Measurements from ENCODE around the gene DUXA.
"Not testable (repeated sequence)": the region's sequence is repeated elsewhere in the genome, so short reads cannot be mapped to it uniquely, and the experiment has no call there.

Gene DUXA

DNA sequence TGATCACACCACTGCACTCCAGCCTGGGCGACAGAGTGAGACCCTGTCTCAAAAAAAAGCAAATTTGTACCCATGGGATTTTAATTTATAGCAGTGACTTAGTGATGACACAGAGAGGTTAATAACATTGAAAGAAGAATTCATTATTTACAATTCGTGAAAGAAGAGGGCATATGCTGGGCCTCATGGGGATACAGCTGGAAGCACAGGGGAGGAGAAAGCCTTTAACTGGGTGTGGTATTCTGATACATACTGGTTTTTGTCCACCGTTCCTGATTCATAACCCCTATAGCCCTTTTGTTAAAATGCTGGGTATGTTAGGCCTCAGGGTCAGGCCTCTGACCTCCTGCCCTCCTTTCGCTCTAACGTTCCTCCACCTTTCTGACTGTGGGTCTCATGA lies 34.9 kb upstream of the DUXA start:
- peaks cover 82% of the 10 kb centered on the region for H3K36me3 ChIP-seq (ENCODE audit: insufficient read depth, low read length)
- peaks cover 50% of the 10 kb centered on the region for H3K79me2 ChIP-seq (ENCODE audit: insufficient read depth, low read length)

DNA sequence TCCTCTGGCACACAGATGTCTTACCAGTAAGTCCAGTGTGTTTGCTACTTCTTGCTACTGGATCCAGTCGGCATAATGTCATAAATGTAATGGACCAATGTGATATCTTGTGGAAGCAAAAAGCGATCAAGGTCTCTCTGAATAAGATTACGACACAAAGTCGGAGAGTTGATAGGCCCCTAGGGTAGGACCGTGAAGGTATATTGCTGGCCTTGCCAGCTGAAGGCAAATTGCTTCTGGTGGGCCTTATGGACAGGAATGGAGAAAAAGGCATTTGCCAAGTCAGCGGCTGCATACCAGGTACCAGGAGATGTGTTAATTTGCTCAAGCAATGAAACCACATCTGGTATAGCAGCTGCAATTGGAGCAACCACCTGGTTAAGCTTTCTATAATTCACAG lies 30.6 kb upstream of the DUXA start:
- H4K20me1 ChIP-seq (ENCODE audit: insufficient read depth, low read length); H3K9ac ChIP-seq (ENCODE audit: low read depth, low read length); H3K4me2 ChIP-seq (ENCODE audit: insufficient read depth, low read length); H2AFZ ChIP-seq (ENCODE audit: low read depth, low read length); DNase-seq; H3K9me3 ChIP-seq (ENCODE audit: insufficient read depth, low read length, severe bottlenecking); H3K27me3 ChIP-seq (ENCODE audit: insufficient read depth, low read length, poor library complexity); ATAC-seq (ENCODE audit: insufficient read depth, low read depth); H3K4me1 ChIP-seq (ENCODE audit: insufficient read depth, low read length); H3K4me3 ChIP-seq (ENCODE audit: low read depth in 1 of 2, low read length in 2 of 2); H3K27ac ChIP-seq (ENCODE audit: low read length): not testable (repeated sequence)
- Histone ChIP-seq H3K79me2 (ENCODE audit: insufficient read depth, low read length) (peaks cover 48% of the 10 kb centered on the region), H3K36me3 (ENCODE audit: insufficient read depth, low read length) (peaks cover 93% of the 10 kb centered on the region)

More for the DNA sequence above, 34.9 kb upstream of the DUXA start:
- Histone ChIP-seq H3K27ac (ENCODE audit: low read length) (no peak overlapping the region), H4K20me1 (ENCODE audit: insufficient read depth, low read length) (peaks cover 20% of the 10 kb centered on the region; the same call in 1 of the 2 replicates), H3K4me3 (ENCODE audit: low read depth in 1 of 2, low read length in 2 of 2) (no peak overlapping the region), H3K9me3 (ENCODE audit: insufficient read depth, low read length, severe bottlenecking) (no peaks in the 10 kb centered on the region), H2AFZ (ENCODE audit: low read depth, low read length) (no peak overlapping the region), H3K4me1 (ENCODE audit: insufficient read depth, low read length) (no peaks in the 10 kb centered on the region), H3K4me2 (ENCODE audit: insufficient read depth, low read length) (no peak overlapping the region), H3K9ac (ENCODE audit: low read depth, low read length) (no peak overlapping the region), H3K27me3 (ENCODE audit: insufficient read depth, low read length, poor library complexity) (no peaks in the 10 kb centered on the region)
- no peak for TF ChIP-seq EZH2 (IDR thresholded peaks at IDR 0.05; ENCODE audit: borderline replicate concordance, low read depth, low read length, severe bottlenecking)
- TF ChIP-seq, protein P1, sequence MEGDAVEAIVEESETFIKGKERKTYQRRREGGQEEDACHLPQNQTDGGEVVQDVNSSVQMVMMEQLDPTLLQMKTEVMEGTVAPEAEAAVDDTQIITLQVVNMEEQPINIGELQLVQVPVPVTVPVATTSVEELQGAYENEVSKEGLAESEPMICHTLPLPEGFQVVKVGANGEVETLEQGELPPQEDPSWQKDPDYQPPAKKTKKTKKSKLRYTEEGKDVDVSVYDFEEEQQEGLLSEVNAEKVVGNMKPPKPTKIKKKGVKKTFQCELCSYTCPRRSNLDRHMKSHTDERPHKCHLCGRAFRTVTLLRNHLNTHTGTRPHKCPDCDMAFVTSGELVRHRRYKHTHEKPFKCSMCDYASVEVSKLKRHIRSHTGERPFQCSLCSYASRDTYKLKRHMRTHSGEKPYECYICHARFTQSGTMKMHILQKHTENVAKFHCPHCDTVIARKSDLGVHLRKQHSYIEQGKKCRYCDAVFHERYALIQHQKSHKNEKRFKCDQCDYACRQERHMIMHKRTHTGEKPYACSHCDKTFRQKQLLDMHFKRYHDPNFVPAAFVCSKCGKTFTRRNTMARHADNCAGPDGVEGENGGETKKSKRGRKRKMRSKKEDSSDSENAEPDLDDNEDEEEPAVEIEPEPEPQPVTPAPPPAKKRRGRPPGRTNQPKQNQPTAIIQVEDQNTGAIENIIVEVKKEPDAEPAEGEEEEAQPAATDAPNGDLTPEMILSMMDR (IDR thresholded peaks at IDR 0.05; ENCODE audit: borderline replicate concordance, extremely low read depth, low read length, poor library complexity, severe bottlenecking): no peak
- DNase-seq (no peak), ATAC-seq (ENCODE audit: insufficient read depth, low read depth) (no peak)

DNA sequence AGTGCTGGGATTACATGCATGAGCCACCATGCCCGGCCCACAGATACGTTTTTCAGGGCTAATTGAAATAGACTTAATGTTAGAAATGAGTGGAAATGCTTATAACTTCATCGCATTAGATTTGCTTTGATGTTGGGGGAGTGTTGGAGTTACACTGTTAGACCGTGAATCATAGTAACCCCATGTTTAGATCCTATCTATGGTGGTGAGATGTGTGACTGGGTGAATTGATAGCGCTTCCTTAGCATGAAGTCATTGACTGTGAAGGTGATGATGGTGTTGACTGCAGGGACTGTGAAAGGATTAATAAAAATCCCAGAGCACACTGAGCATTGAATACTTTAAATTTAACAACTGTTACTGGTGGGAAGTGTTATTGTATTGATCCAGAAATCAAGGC lies 25.7 kb upstream of the DUXA start:
- Histone ChIP-seq H2AFZ (ENCODE audit: low read depth, low read length) (no peak overlapping the region), H3K36me3 (ENCODE audit: insufficient read depth, low read length) (peaks cover 66% of the 10 kb centered on the region), H4K20me1 (ENCODE audit: insufficient read depth, low read length) (peaks cover 12% of the 10 kb centered on the region; the same call in 1 of the 2 replicates), H3K27me3 (ENCODE audit: insufficient read depth, low read length, poor library complexity) (no peaks in the 10 kb centered on the region), H3K4me2 (ENCODE audit: insufficient read depth, low read length) (peak overlapping the region; percentile 95), H3K27ac (ENCODE audit: low read length) (no peak overlapping the region), H3K4me3 (ENCODE audit: low read depth in 1 of 2, low read length in 2 of 2) (peak overlapping the region in 1 of 2 experiments; percentile 99; a peak in 2 of 4 replicates), H3K9me3 (ENCODE audit: insufficient read depth, low read length, severe bottlenecking) (peaks cover 23% of the 10 kb centered on the region), H3K9ac (ENCODE audit: low read depth, low read length) (peak overlapping the region; percentile 89; the same call in 1 of the 2 replicates), H3K4me1 (ENCODE audit: insufficient read depth, low read length) (peaks cover 26% of the 10 kb centered on the region), H3K79me2 (ENCODE audit: insufficient read depth, low read length) (peaks cover 38% of the 10 kb centered on the region)
- no peak for TF ChIP-seq EZH2 (IDR thresholded peaks at IDR 0.05; ENCODE audit: borderline replicate concordance, low read depth, low read length, severe bottlenecking)
- TF ChIP-seq, protein P1 (IDR thresholded peaks at IDR 0.05; ENCODE audit: borderline replicate concordance, extremely low read depth, low read length, poor library complexity, severe bottlenecking): no peak
- no peak for ATAC-seq (ENCODE audit: insufficient read depth, low read depth)
- no peak for DNase-seq

DNA sequence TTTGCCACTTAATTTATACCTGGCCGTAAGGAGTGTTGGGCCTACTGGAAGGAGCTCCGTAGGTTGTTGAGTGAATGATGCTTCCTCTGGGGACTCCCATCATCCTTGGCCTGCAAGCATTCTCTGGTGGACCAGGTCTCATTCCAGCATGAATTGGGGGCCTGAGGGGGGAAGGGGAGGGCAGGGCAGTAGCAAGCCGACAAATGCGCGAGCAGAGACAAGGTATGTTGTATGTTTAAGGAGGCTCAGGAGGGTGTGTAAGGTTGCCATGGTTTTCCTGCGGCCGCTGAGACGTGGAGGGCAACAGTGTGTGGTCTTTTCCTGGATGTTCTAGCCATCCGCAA lies 24.8 kb upstream of the DUXA start:
- Histone ChIP-seq H3K4me2 (ENCODE audit: insufficient read depth, low read length) (peak overlapping the region; percentile 95), H3K9me3 (ENCODE audit: insufficient read depth, low read length, severe bottlenecking) (peaks cover 32% of the 10 kb centered on the region), H4K20me1 (ENCODE audit: insufficient read depth, low read length) (peaks cover 12% of the 10 kb centered on the region; the same call in 1 of the 2 replicates), H3K4me3 (ENCODE audit: low read depth in 1 of 2, low read length in 2 of 2) (peak overlapping the region; percentile 96 to 99), H2AFZ (ENCODE audit: low read depth, low read length) (peak overlapping the region; percentile 100), H3K27me3 (ENCODE audit: insufficient read depth, low read length, poor library complexity) (no peaks in the 10 kb centered on the region), H3K79me2 (ENCODE audit: insufficient read depth, low read length) (peaks cover 38% of the 10 kb centered on the region), H3K4me1 (ENCODE audit: insufficient read depth, low read length) (peaks cover 26% of the 10 kb centered on the region), H3K27ac (ENCODE audit: low read length) (peak overlapping the region; percentile 82), H3K9ac (ENCODE audit: low read depth, low read length) (peak overlapping the region; percentile 89), H3K36me3 (ENCODE audit: insufficient read depth, low read length) (peaks cover 57% of the 10 kb centered on the region)
- DNase-seq (no peak), ATAC-seq (ENCODE audit: insufficient read depth, low read depth) (no peak)
- TF ChIP-seq, protein P1 (IDR thresholded peaks at IDR 0.05; ENCODE audit: borderline replicate concordance, extremely low read depth, low read length, poor library complexity, severe bottlenecking): no peak
- TF ChIP-seq EZH2 (IDR thresholded peaks at IDR 0.05; ENCODE audit: borderline replicate concordance, low read depth, low read length, severe bottlenecking): no peak
